ENCODE results near the gene EED. TPM values are rescaled to one million over a fixed set of nuclear protein-coding genes. Genes with fewer than 3 reads are reported as not detected.
A peak's percentile ranks its signal among the peaks of the same experiment; 100 is the strongest.

Gene EED
- total RNA-seq, 6 experiments from 2014 or later: 14.6 to 19.8 (median 17.1) TPM

- no peaks in the 10 kb centered on the region for H3K9me3 Mint-ChIP-seq
- TF ChIP-seq, protein P1, sequence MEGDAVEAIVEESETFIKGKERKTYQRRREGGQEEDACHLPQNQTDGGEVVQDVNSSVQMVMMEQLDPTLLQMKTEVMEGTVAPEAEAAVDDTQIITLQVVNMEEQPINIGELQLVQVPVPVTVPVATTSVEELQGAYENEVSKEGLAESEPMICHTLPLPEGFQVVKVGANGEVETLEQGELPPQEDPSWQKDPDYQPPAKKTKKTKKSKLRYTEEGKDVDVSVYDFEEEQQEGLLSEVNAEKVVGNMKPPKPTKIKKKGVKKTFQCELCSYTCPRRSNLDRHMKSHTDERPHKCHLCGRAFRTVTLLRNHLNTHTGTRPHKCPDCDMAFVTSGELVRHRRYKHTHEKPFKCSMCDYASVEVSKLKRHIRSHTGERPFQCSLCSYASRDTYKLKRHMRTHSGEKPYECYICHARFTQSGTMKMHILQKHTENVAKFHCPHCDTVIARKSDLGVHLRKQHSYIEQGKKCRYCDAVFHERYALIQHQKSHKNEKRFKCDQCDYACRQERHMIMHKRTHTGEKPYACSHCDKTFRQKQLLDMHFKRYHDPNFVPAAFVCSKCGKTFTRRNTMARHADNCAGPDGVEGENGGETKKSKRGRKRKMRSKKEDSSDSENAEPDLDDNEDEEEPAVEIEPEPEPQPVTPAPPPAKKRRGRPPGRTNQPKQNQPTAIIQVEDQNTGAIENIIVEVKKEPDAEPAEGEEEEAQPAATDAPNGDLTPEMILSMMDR (IDR thresholded peaks at IDR 0.05): no peak
- peaks cover 16% of the 10 kb centered on the region for H3K36me3 Mint-ChIP-seq (ENCODE audit: low read depth)
- no peaks in the 10 kb centered on the region for H3K4me1 Mint-ChIP-seq (ENCODE audit: low read depth)
- no peak overlapping the region for H3K4me3 Mint-ChIP-seq
- DNase-seq: no peak
- H3K27ac Mint-ChIP-seq: no peak overlapping the region
- no peaks in the 10 kb centered on the region for H3K27me3 Mint-ChIP-seq (ENCODE audit: insufficient read depth)
These were observed 20.1 kb downstream of the EED start for GRCh38 chr11:86264649-86265048.

DNA sequence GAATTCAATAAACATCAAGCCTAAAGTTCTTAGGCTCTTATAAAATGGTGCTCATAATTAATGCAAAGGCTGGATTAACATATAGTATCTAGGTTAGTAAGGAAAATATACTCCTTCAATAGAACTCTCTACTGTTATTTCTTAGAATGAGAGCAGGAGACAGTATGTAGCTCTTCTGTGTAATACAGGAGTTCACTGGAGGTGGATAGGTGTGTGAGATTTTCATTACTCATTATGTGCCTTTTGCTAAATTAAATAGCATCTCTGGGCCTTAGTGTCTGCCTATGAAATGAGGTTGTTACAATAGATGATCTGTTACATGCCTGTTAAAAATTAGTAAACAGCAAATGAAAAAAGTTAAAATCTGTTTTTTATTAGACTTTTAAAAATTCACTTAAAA, 20.6 kb downstream of the EED start:
- Mint-ChIP-seq H3K27ac (no peak overlapping the region), H3K9me3 (no peaks in the 10 kb centered on the region), H3K36me3 (ENCODE audit: low read depth) (peaks cover 20% of the 10 kb centered on the region), H3K4me1 (ENCODE audit: low read depth) (no peaks in the 10 kb centered on the region), H3K4me3 (no peak overlapping the region), H3K27me3 (ENCODE audit: insufficient read depth) (no peaks in the 10 kb centered on the region)
- DNase-seq: no peak
- TF ChIP-seq, protein P1 (IDR thresholded peaks at IDR 0.05): no peak

GRCh38 chr11:86269645-86270044, 25.1 kb downstream of the EED start:
- H3K27me3 Mint-ChIP-seq (ENCODE audit: insufficient read depth): no peaks in the 10 kb centered on the region
- no peak overlapping the region for H3K4me3 Mint-ChIP-seq
- peaks cover 19% of the 10 kb centered on the region; the same call in 1 of the 2 replicates for H3K36me3 Mint-ChIP-seq (ENCODE audit: low read depth)
- H3K9me3 Mint-ChIP-seq: no peaks in the 10 kb centered on the region
- DNase-seq: no peak
- no peaks in the 10 kb centered on the region for H3K4me1 Mint-ChIP-seq (ENCODE audit: low read depth)
- TF ChIP-seq, protein P1 (IDR thresholded peaks at IDR 0.05): no peak
- no peak overlapping the region for H3K27ac Mint-ChIP-seq

DNA sequence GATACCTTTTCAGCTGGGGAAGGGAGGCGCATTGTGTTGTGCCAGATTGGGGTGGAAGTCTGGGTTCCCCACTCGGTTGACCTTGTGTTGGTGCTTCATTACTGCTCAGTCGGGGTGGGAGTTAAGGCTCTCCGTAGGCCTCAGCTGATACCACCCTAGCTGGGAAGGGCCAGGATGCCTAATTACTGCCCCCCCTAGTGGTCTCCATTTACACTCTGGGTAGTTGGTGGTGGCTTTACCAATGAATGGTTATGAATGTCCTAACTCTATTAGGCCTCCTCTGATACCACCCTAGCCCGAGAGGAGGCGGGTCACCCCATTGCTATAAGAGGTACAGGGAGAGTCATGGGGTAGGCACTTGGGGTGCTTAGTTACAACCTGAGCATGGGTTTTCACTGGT, 29.9 kb downstream of the EED start:
- H3K4me3 Mint-ChIP-seq: no peak overlapping the region
- H3K9me3 Mint-ChIP-seq: no peaks in the 10 kb centered on the region
- no peaks in the 10 kb centered on the region for H3K4me1 Mint-ChIP-seq (ENCODE audit: low read depth)
- peaks cover 40% of the 10 kb centered on the region for H3K36me3 Mint-ChIP-seq (ENCODE audit: low read depth)
- TF ChIP-seq, protein P1 (IDR thresholded peaks at IDR 0.05): peak; percentile 56; the same call in 1 of the 2 replicates
- no peaks in the 10 kb centered on the region; the same call in 1 of the 2 replicates for H3K27me3 Mint-ChIP-seq (ENCODE audit: insufficient read depth)
- no peak for DNase-seq
- no peak overlapping the region for H3K27ac Mint-ChIP-seq

DNA sequence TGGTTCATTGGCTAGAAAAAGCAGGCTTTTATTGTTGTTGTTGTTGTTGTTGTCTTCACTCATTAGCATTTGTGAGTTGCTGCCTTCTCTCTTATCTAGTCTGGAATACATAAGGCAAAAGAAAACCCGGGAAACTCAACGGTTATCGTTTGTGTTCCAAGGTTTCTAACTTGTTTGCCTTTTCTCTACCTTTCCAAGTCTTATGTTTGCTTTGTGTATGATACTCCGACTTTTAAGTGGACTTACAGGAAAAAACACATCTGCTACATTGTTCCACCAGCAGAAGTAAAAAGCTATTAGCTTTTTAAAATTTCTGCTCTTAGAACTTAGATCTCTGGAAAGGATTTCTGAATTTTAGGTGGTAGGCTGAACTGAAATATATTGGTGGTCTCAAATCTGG, 30.4 kb downstream of the EED start:
- no peak overlapping the region for H3K4me3 Mint-ChIP-seq
- no peaks in the 10 kb centered on the region; the same call in 1 of the 2 replicates for H3K27me3 Mint-ChIP-seq (ENCODE audit: insufficient read depth)
- no peak for DNase-seq
- H3K27ac Mint-ChIP-seq: no peak overlapping the region
- no peaks in the 10 kb centered on the region for H3K4me1 Mint-ChIP-seq (ENCODE audit: low read depth)
- H3K9me3 Mint-ChIP-seq: no peaks in the 10 kb centered on the region
- TF ChIP-seq, protein P1 (IDR thresholded peaks at IDR 0.05): no peak
- peaks cover 42% of the 10 kb centered on the region for H3K36me3 Mint-ChIP-seq (ENCODE audit: low read depth)
